Common myeloid progenitor, CD34-positive (primary cell): ENCODE measurements around the gene CLMN.

Source experiments
- CTCF ChIA-PET: fragments of 350-600 bp; sonication (Branson Sonifier 250); formaldehyde crosslinking; loops from one replicate; lab custom pipeline; 2021; ENCODE audit warnings: antibody characterized with exemption; lab: Charles Lee
- POLR2A ChIA-PET: fragments of 350-600 bp; sonication (Branson Sonifier 250); formaldehyde crosslinking; loops from one replicate; lab custom pipeline; 2021; ENCODE audit warnings: antibody characterized with exemption; lab: Charles Lee
- DNase-seq, 3 donors: peaks; one replicate each; pipeline versions ENCODE4 v3.0.0 to v3.0.0-alpha.2; 2013
- H3K27ac ChIP-seq, 2 experiments: 1 replicate in 1 of 2; 2 replicates in 1 of 2; pipeline ENCODE4 v1.7.0; 2013; ENCODE audit warnings: inconsistent platforms in 2 of 2, low read length in 2 of 2, mild to moderate bottlenecking in 2 of 2, low read depth in 1 of 2, moderate library complexity in 1 of 2; ENCODE audit not compliant: severe bottlenecking in 2 of 2, insufficient read depth in 1 of 2, poor library complexity in 1 of 2
- H3K27me3 ChIP-seq, 5 experiments: replicated peaks in 2 of 5; 1 replicate in 3 of 5; 2 replicates in 2 of 5; pipeline versions ENCODE4 v1.6.1 to v1.7.0; 2013; ENCODE audit warnings: low read length in 4 of 5, mild to moderate bottlenecking in 2 of 5, moderate library complexity in 2 of 5, inconsistent platforms in 1 of 5; ENCODE audit not compliant: insufficient read depth in 5 of 5, control insufficient read depth in 4 of 5
- H3K36me3 ChIP-seq, 4 experiments: 1 replicate in 2 of 4; 2 replicates in 2 of 4; pipeline versions ENCODE4 v1.6.1 to v1.7.0; 2013; ENCODE audit warnings: low read length in 3 of 4, control low read depth in 1 of 4, mild to moderate bottlenecking in 1 of 4; ENCODE audit not compliant: control insufficient read depth in 4 of 4, insufficient read depth in 4 of 4
- H3K4me1 ChIP-seq, 4 experiments: 1 replicate in 3 of 4; 2 replicates in 1 of 4; pipeline versions ENCODE4 v1.6.1 to v1.7.1; 2013; ENCODE audit warnings: low read length in 3 of 4, mild to moderate bottlenecking in 3 of 4, control low read depth in 1 of 4, inconsistent platforms in 1 of 4, moderate library complexity in 1 of 4; ENCODE audit not compliant: control insufficient read depth in 4 of 4, insufficient read depth in 4 of 4; ENCODE audit errors: control extremely low read depth in 1 of 4
- H3K4me3 ChIP-seq, 7 experiments: 1 replicate in 4 of 7; 2 replicates in 3 of 7; pipeline versions ENCODE4 v1.5.1 to v1.7.0; 2013; ENCODE audit warnings: mild to moderate bottlenecking in 7 of 7, low read length in 6 of 7, moderate library complexity in 6 of 7, inconsistent platforms in 2 of 7, low read depth in 2 of 7, control low read depth in 1 of 7; ENCODE audit not compliant: insufficient read depth in 4 of 7, control insufficient read depth in 1 of 7; ENCODE audit errors: extremely low read depth in 1 of 7
- H3K9me3 ChIP-seq, 5 experiments: 1 replicate in 4 of 5; 2 replicates in 1 of 5; pipeline versions ENCODE4 v1.6.1 to v1.7.1; 2013; ENCODE audit warnings: low read length in 4 of 5, mild to moderate bottlenecking in 2 of 5, inconsistent platforms in 1 of 5, low read depth in 1 of 5, moderate library complexity in 1 of 5; ENCODE audit not compliant: control insufficient read depth in 4 of 5, insufficient read depth in 2 of 5; ENCODE audit errors: control extremely low read depth in 1 of 5
- WGBS: methylation state at CpG from one replicate; pipeline ENCODE4 v1.1.5; 2013; ENCODE audit not compliant: insufficient coverage; 5-methylcytosine and 5-hydroxymethylcytosine counted together

CLMN gene

GRCh38 chr14:95330591-95331370 lies 11.1 kb upstream of the CLMN start:
- peaks cover 0 to 3% (median 2%) of the 10 kb centered on the region in 5 experiments for H3K27me3 ChIP-seq
- H3K4me1 ChIP-seq: no peaks in the 10 kb centered on the region
- ChIA-PET POLR2A (no interaction called here), CTCF (no interaction called here)
- 97% methylated on average over 13 of the region's 20 CpGs for WGBS
- no peak for DNase-seq
- H3K36me3 ChIP-seq: no peaks in the 10 kb centered on the region
- H3K4me3 ChIP-seq: no peak overlapping the region
- peaks cover 0 to 6% (median 0%) of the 10 kb centered on the region in 5 experiments for H3K9me3 ChIP-seq
- H3K27ac ChIP-seq: no peak overlapping the region

- no peak overlapping the region for H3K4me3 ChIP-seq
- H3K4me1 ChIP-seq: no peaks in the 10 kb centered on the region
- no peak for DNase-seq
- WGBS: over 99% methylated on average over 9 of the region's 9 CpGs
- POLR2A ChIA-PET: no interaction called here
- no peak overlapping the region for H3K27ac ChIP-seq
- peaks cover 0 to 6% (median 0%) of the 10 kb centered on the region in 5 experiments for H3K9me3 ChIP-seq
- CTCF ChIA-PET: no interaction called here
- H3K36me3 ChIP-seq: no peaks in the 10 kb centered on the region
- peaks cover 0 to 3% (median 2%) of the 10 kb centered on the region in 5 experiments for H3K27me3 ChIP-seq
Measured at GRCh38 chr14:95329941-95330340, 10.2 kb upstream of the CLMN start.

DNA sequence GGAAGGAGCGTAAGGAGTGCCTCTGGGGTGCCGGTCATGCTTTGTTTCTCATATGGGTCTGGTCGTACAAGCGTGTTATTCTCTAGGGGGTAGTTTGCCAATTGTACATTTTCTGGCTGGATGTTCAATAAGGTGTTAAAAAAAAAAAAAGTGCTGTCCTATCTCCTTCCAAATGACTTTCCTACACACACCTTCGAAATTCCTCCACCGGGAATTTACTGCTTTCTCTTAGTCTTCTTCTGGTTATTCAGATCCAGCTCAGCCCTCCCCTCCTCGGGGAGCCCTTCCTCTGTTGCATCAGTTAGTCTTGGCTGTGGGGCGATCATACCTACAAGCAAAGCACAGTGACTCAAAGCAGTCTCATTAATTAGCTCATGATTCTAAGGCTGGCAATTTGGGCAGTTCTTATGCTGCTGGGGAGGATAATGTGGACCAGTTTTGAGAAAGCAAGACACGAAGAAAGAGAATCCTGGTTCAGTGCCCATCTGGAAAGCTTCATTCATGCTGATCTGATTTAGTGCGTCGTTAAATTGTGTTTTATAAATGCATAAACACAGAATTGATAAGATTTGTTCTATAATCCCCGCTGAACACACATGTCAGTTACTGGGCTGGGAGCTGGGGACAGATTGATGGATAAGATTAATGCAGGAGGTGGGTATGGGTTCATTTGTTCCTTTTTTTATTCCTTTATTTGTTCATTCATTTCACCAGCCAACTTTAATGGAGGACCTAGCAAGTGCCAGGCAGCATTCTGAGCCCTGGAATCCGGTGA lies 9.2 kb upstream of the CLMN start:
- Histone ChIP-seq H3K4me1 (no peaks in the 10 kb centered on the region), H3K27me3 (peaks cover 0 to 3% (median 2%) of the 10 kb centered on the region in 5 experiments), H3K27ac (no peak overlapping the region), H3K9me3 (peaks cover 0 to 6% (median 0%) of the 10 kb centered on the region in 5 experiments), H3K4me3 (no peak overlapping the region), H3K36me3 (no peaks in the 10 kb centered on the region)
- DNase-seq: no peak
- POLR2A ChIA-PET: no interaction called here
- CTCF ChIA-PET: interaction anchor here (0.8 kb wide), 1 partner anchor 18 kb away, joined by 6 read pairs; no protein-coding TSS in a partner anchor
- WGBS: 77% methylated on average over 5 of the region's 13 CpGs

- no peak overlapping the region for H3K27ac ChIP-seq
- H3K27me3 ChIP-seq: peaks cover 0 to 6% (median 0%) of the 10 kb centered on the region in 5 experiments
- DNase-seq: peak; percentile 5 to 26 (median 7)
- no peak overlapping the region for H3K4me3 ChIP-seq
- H3K36me3 ChIP-seq: no peaks in the 10 kb centered on the region
- CTCF ChIA-PET: no interaction called here
- no peaks in the 10 kb centered on the region for H3K4me1 ChIP-seq
- POLR2A ChIA-PET: no interaction called here
- H3K9me3 ChIP-seq: peaks cover 0 to 6% (median 0%) of the 10 kb centered on the region in 5 experiments
- 95% methylated on average over 10 of the region's 13 CpGs for WGBS
Measured at GRCh38 chr14:95327558-95328374, 8.1 kb upstream of the CLMN start.

- H3K27ac ChIP-seq: no peak overlapping the region
- peaks cover 0 to 9% (median 0%) of the 10 kb centered on the region in 5 experiments for H3K27me3 ChIP-seq
- DNase-seq: no peak
- H3K4me3 ChIP-seq: no peak overlapping the region
- H3K36me3 ChIP-seq: no peaks in the 10 kb centered on the region
- H3K4me1 ChIP-seq: no peaks in the 10 kb centered on the region
- POLR2A ChIA-PET: no interaction called here
- H3K9me3 ChIP-seq: peaks cover 0 to 6% (median 0%) of the 10 kb centered on the region in 5 experiments
- WGBS: 100% methylated on average over 1 of the region's 3 CpGs
- CTCF ChIA-PET: no interaction called here
Measured at GRCh38 chr14:95326987-95327386, 7.3 kb upstream of the CLMN start.

- H3K27me3 ChIP-seq: peaks cover 0 to 23% (median 0%) of the 10 kb centered on the region in 5 experiments
- no peak overlapping the region for H3K4me3 ChIP-seq
- 100% methylated on average over 6 of the region's 7 CpGs for WGBS
- H3K27ac ChIP-seq: no peak overlapping the region
- H3K9me3 ChIP-seq: peaks cover 0 to 6% (median 0%) of the 10 kb centered on the region in 5 experiments
- CTCF ChIA-PET: no interaction called here
- peaks cover 0 to 11% (median 7%) of the 10 kb centered on the region in 4 experiments for H3K4me1 ChIP-seq
- no peaks in the 10 kb centered on the region for H3K36me3 ChIP-seq
- no peak for DNase-seq
- POLR2A ChIA-PET: no interaction called here
Measured at GRCh38 chr14:95323917-95324316, 4.2 kb upstream of the CLMN start.
